Endothelial cell of umbilical vein (primary cell): Measurements from ENCODE around the gene COL20A1. TPM values are rescaled to one million over a fixed set of nuclear protein-coding genes. Genes with fewer than 3 reads are reported as not detected.

Experiments
- BruUV-seq: library from RNA; stranded (reverse); fragments of 400-500 nt; replicated peaks from 2 replicates; lab custom pipeline; 2021; lab: Mats Ljungman, UMichigan
- CTCF ChIA-PET: fragments of 300-600, 350-600 bp; sonication (Branson Sonifier 250); formaldehyde crosslinking; loops from one replicate; lab custom pipeline; 2021; ENCODE audit warnings: antibody characterized with exemption, inconsistent platforms; lab: Charles Lee
- POLR2A ChIA-PET: fragments of 300-600, 350-600 bp; sonication (Branson Sonifier 250); formaldehyde crosslinking; loops from one replicate; lab custom pipeline; 2021; ENCODE audit warnings: antibody characterized with exemption, inconsistent platforms; lab: Charles Lee
- DNase-seq: peaks from one replicate; pipeline ENCODE4 v3.0.0-alpha.2; 2011; ENCODE audit warnings: low read depth, low spot score
- FAIRE-seq: peaks from 2 replicates; lab custom pipeline; 2011; peaks lifted over from hg19 to GRCh38; lab: Jason Lieb, UNC
- H2AFZ ChIP-seq: 2 replicates; pipeline ENCODE4 v1.6.0; 2012; ENCODE audit warnings: low read depth, low read length, control low read depth, inconsistent platforms
- H3K27ac ChIP-seq: 2 replicates; pipeline ENCODE4 v1.5.1; 2011; ENCODE audit warnings: low read depth, mild to moderate bottlenecking, control low read depth, low read length, moderate library complexity; ENCODE audit not compliant: insufficient read depth
- H3K27me3 ChIP-seq, 2 experiments: 2 replicates each; pipeline versions ENCODE4 v1.6.0 to v1.6.1; 2011; ENCODE audit warnings: low read length in 2 of 2, mixed read lengths in 1 of 2; ENCODE audit not compliant: control insufficient read depth in 2 of 2, insufficient read depth in 2 of 2
- H3K36me3 ChIP-seq, 2 experiments: 2 replicates in 1 of 2; 3 replicates in 1 of 2; pipeline ENCODE4 v1.5.1; 2011; ENCODE audit warnings: low read length in 2 of 2, mild to moderate bottlenecking in 1 of 2, moderate library complexity in 1 of 2; ENCODE audit not compliant: control insufficient read depth in 2 of 2, insufficient read depth in 2 of 2; ENCODE audit errors: extremely low read depth in 1 of 2
- H3K4me1 ChIP-seq: 3 replicates; pipeline ENCODE4 v1.5.1; 2011; ENCODE audit warnings: mild to moderate bottlenecking, low read length; ENCODE audit not compliant: control insufficient read depth, insufficient read depth; ENCODE audit errors: extremely low read depth
- H3K4me2 ChIP-seq: 2 replicates; pipeline ENCODE4 v1.6.1; 2011; ENCODE audit warnings: low read length, control low read depth, mixed read lengths; ENCODE audit not compliant: insufficient read depth
- H3K4me3 ChIP-seq, 3 experiments: fragments of 200-600 bp in 1 of 3; sonication (generic), shearing (Covaris generic) in 1 of 3; replicated peaks in 1 of 3; 2 replicates each; pipeline ENCODE4 v1.5.1; 2011 to 2016; ENCODE audit warnings: control low read depth in 3 of 3, low read length in 3 of 3, mild to moderate bottlenecking in 2 of 3, inconsistent platforms in 1 of 3, low read depth in 1 of 3, moderate library complexity in 1 of 3; ENCODE audit not compliant: insufficient read depth in 1 of 3
- H3K79me2 ChIP-seq: 2 replicates; pipeline ENCODE4 v1.6.0; 2012; ENCODE audit warnings: low read length, inconsistent platforms; ENCODE audit not compliant: control insufficient read depth, insufficient read depth
- H3K9ac ChIP-seq: replicated peaks from 2 replicates; pipeline ENCODE3; 2011; ENCODE audit warnings: low read length, control low read depth; ENCODE audit not compliant: insufficient read depth; ENCODE audit errors: extremely low read depth
- H3K9me1 ChIP-seq: replicated peaks from 3 replicates; pipeline ENCODE4 v1.6.0; 2011; ENCODE audit warnings: mild to moderate bottlenecking, low read length; ENCODE audit not compliant: control insufficient read depth, insufficient read depth; ENCODE audit errors: extremely low read depth
- H3K9me3 ChIP-seq: replicated peaks from 2 replicates; pipeline ENCODE4 v1.5.1; 2012; ENCODE audit warnings: low read length, inconsistent platforms; ENCODE audit not compliant: control insufficient read depth, insufficient read depth
- H4K20me1 ChIP-seq: replicated peaks from 2 replicates; pipeline ENCODE3; 2011; ENCODE audit warnings: mild to moderate bottlenecking, low read length; ENCODE audit not compliant: control insufficient read depth, insufficient read depth; ENCODE audit errors: extremely low read depth
- CTCF ChIP-seq, 2 donors: IDR thresholded peaks; 1 replicate in 1 of 2; 2 replicates in 1 of 2; pipeline ENCODE4 v1.5.1; 2011; ENCODE audit warnings: low read length in 2 of 2, mild to moderate bottlenecking in 2 of 2, moderate library complexity in 2 of 2, control low read depth in 1 of 2, inconsistent platforms in 1 of 2, low read depth in 1 of 2; ENCODE audit not compliant: insufficient read depth in 1 of 2; ENCODE audit errors: extremely low read depth in 1 of 2
- EZH2 ChIP-seq: IDR thresholded peaks from 2 replicates; pipeline ENCODE4 v1.6.1; 2012; ENCODE audit warnings: borderline replicate concordance, low read depth, mild to moderate bottlenecking, moderate library complexity, low read length, inconsistent platforms; ENCODE audit not compliant: severe bottlenecking
- FOS ChIP-seq: IDR thresholded peaks from 2 replicates; pipeline ENCODE4 v1.6.1; 2011; ENCODE audit warnings: mild to moderate bottlenecking, low read length, moderate library complexity, borderline replicate concordance; ENCODE audit not compliant: insufficient read depth
- GATA2 ChIP-seq: IDR thresholded peaks from 2 replicates; pipeline ENCODE4 v1.7.0; 2011; ENCODE audit warnings: low read depth, mild to moderate bottlenecking, moderate library complexity, mixed read lengths, low read length; ENCODE audit not compliant: insufficient read length, insufficient read depth
- JUN ChIP-seq: IDR thresholded peaks from 2 replicates; pipeline ENCODE4 v1.6.1; 2011; ENCODE audit warnings: borderline replicate concordance, low read depth; ENCODE audit not compliant: insufficient read length, insufficient read depth
- MAX ChIP-seq: IDR thresholded peaks from 2 replicates; pipeline ENCODE4 v1.6.1; 2011; ENCODE audit not compliant: insufficient read depth, insufficient read length
- MYC ChIP-seq: IDR thresholded peaks from one replicate; pipeline ENCODE4 v1.6.1; 2011; ENCODE audit warnings: mild to moderate bottlenecking, low read depth, low read length
- POLR2A ChIP-seq: IDR thresholded peaks from 2 replicates; pipeline ENCODE4 v1.6.1; 2012; ENCODE audit warnings: low read depth, mild to moderate bottlenecking, control low read depth, low read length
- POLR2AphosphoS5 ChIP-seq: IDR thresholded peaks from 2 replicates; pipeline ENCODE4 v1.6.1; 2012; ENCODE audit warnings: low read depth, mild to moderate bottlenecking, control low read depth, low read length, moderate library complexity; ENCODE audit not compliant: insufficient read depth
- dilution Hi-C: fragments of 300-500 bp; cut with MboI; formaldehyde crosslinking; loops from one replicate; pipeline ENCODE4 v1.15.0; 2019; ENCODE audit warnings: low sequenced_read_pairs; ENCODE audit not compliant: extremely low pct_ligation_motif_present
- intact Hi-C: fragments of 100-400 bp; cut with micrococcal nuclease; formaldehyde crosslinking; loops from one replicate; pipeline ENCODE4 v1.10.0; 2022
- polyA plus RNA-seq, 4 experiments: library from polyadenylated mRNA; depleted of rRNA in 3 of 4; stranded (reverse) in 3 of 4; unstranded in 1 of 4; fragments of >200 nt; gene quantifications; 2 replicates each; pipeline versions ENCODE4 v1.2.1 to v1.2.3, GENCODE V29; 2011 to 2012; ENCODE audit warnings: missing spikeins in 1 of 4
- total RNA-seq: library from RNA; stranded (reverse); gene quantifications from 2 replicates; pipeline ENCODE4 v1.2.3, GENCODE V29; 2021

The COL20A1 gene
- total and polyA plus RNA-seq, 2 donors (not counting 3 experiments of a cell fraction or from before 2014, with no cell fraction given) = not detected

GRCh38 chr20:63372971-63373885 lies 80.2 kb downstream of the COL20A1 start:
- FAIRE-seq (no peak), DNase-seq (no peak)
- Histone ChIP-seq H3K27me3 (peaks cover 0 to 3% of the 10 kb centered on the region in 2 experiments), H4K20me1 (no peaks in the 10 kb centered on the region), H2AFZ (no peak overlapping the region), H3K4me2 (no peak overlapping the region), H3K4me3 (no peak overlapping the region), H3K4me1 (no peaks in the 10 kb centered on the region), H3K9me1 (no peaks in the 10 kb centered on the region), H3K9me3 (no peaks in the 10 kb centered on the region), H3K9ac (no peak overlapping the region), H3K36me3 (no peaks in the 10 kb centered on the region), H3K27ac (no peak overlapping the region), H3K79me2 (no peaks in the 10 kb centered on the region)
- intact Hi-C loops (no loop called here), dilution Hi-C loops (no loop called here)
- ChIA-PET POLR2A (no interaction called here), CTCF (interaction anchor here (1.0 to 1.7 kb wide), 3 partner anchors 8 to 64 kb away, joined by 3 to 4 read pairs (median 4); no protein-coding TSS in a partner anchor)
- no peak for TF ChIP-seq CTCF (IDR thresholded peaks at IDR 0.05; ENCODE audit: extremely low read depth in 1 of 2, insufficient read depth in 1 of 2, low read depth in 1 of 2, low read length in 2 of 2)
- no peak for TF ChIP-seq JUN
- TF ChIP-seq MAX = no peak
- TF ChIP-seq GATA2 = no peak
- TF ChIP-seq MYC = no peak
- no peak for TF ChIP-seq EZH2
- no peak for TF ChIP-seq POLR2A
- no peak for TF ChIP-seq FOS
- TF ChIP-seq POLR2AphosphoS5 = no peak
- no TSS peak for BruUV-seq
